Putamen (tissue), 1 donor: ENCODE measurements around the gene WNT9B.

Experiments used
- DNase-seq: peaks from one replicate; pipeline ENCODE4 v3.0.0-alpha.2; 2016; ENCODE audit warnings: low spot score

Gene WNT9B

GRCh38 chr17:46851029-46851741 is at the start of gene WNT9B:
TSS of gene WNT9B (plus strand) at chr17:46851583. CDS start at chr17:46851639, 56 bp downstream.
- DNase-seq = no peak

GRCh38 chr17:46802800-46803199 is 48.6 kb upstream of the WNT9B start:
- DNase-seq = no peak

- DNase-seq = no peak
Measured at GRCh38 chr17:46803544-46803943, 47.8 kb upstream of the WNT9B start.

GRCh38 chr17:46805771-46806170 is 45.6 kb upstream of the WNT9B start:
- no peak for DNase-seq

- DNase-seq = no peak
Measured at GRCh38 chr17:46809110-46809571, 42.2 kb upstream of the WNT9B start.

GRCh38 chr17:46810837-46811236 is 40.5 kb upstream of the WNT9B start:
- no peak for DNase-seq

- DNase-seq = no peak
Measured at GRCh38 chr17:46811978-46812583, 39.3 kb upstream of the WNT9B start.

- DNase-seq = no peak
Measured at GRCh38 chr17:46812624-46813318, 38.6 kb upstream of the WNT9B start.

GRCh38 chr17:46813920-46814319 is 37.5 kb upstream of the WNT9B start:
- DNase-seq = no peak

- DNase-seq = no peak
Measured at GRCh38 chr17:46814446-46814845, 36.9 kb upstream of the WNT9B start.

- DNase-seq = no peak
Measured at GRCh38 chr17:46815474-46816353, 35.7 kb upstream of the WNT9B start.

GRCh38 chr17:46817151-46817900 is 34.1 kb upstream of the WNT9B start:
- DNase-seq = no peak

GRCh38 chr17:46817901-46818209 is 33.5 kb upstream of the WNT9B start:
- DNase-seq = no peak

- DNase-seq = no peak
Measured at GRCh38 chr17:46818316-46818928, 33.0 kb upstream of the WNT9B start, which contains the start of gene WNT3. TSS of gene WNT3 (minus strand) at chr17:46818692. CDS start at chr17:46818597, 95 bp downstream.

GRCh38 chr17:46818929-46819859 is 32.2 kb upstream of the WNT9B start:
- DNase-seq = no peak

- DNase-seq = no peak
Measured at GRCh38 chr17:46819906-46820351, 31.5 kb upstream of the WNT9B start.

GRCh38 chr17:46820592-46821450 is 30.6 kb upstream of the WNT9B start:
- no peak for DNase-seq

- no peak for DNase-seq
Measured at GRCh38 chr17:46821482-46822387, 29.6 kb upstream of the WNT9B start.
